Hepatocyte (in vitro differentiated cells): Measurements from ENCODE around the gene S100A5. TPM values are rescaled to one million over a fixed set of nuclear protein-coding genes. Genes with fewer than 3 reads are reported as not detected.

Experiments
- DNase-seq: peaks from one replicate; pipeline ENCODE4 v3.0.0-alpha.2; 2016; ENCODE audit warnings: low spot score
- H2AFZ ChIP-seq: fragments of 200-600 bp; sonication (generic); 2 replicates; pipeline ENCODE4 v1.6.0; 2016; ENCODE audit warnings: antibody characterized with exemption, mild to moderate bottlenecking
- H3K27ac ChIP-seq: fragments of 200-600 bp; sonication (generic); 2 replicates; pipeline ENCODE4 v1.5.1; 2016; ENCODE audit warnings: mild to moderate bottlenecking
- H3K27me3 ChIP-seq: fragments of 200-600 bp; sonication (generic); 2 replicates; pipeline ENCODE4 v1.6.1; 2016
- H3K36me3 ChIP-seq: fragments of 200-600 bp; sonication (generic); replicated peaks from 2 replicates; pipeline ENCODE4 v1.5.1; 2016; ENCODE audit warnings: low read depth; ENCODE audit not compliant: insufficient read depth
- H3K4me1 ChIP-seq: fragments of 200-600 bp; sonication (generic); 2 replicates; pipeline ENCODE4 v1.5.1; 2016; ENCODE audit warnings: mild to moderate bottlenecking, moderate library complexity; ENCODE audit not compliant: insufficient read depth
- H3K4me2 ChIP-seq: fragments of 200-600 bp; sonication (generic); 2 replicates; pipeline ENCODE4 v1.6.0; 2016
- H3K4me3 ChIP-seq: fragments of 200-600 bp; sonication (generic); 2 replicates; pipeline ENCODE4 v1.5.1; 2016; ENCODE audit warnings: mild to moderate bottlenecking
- H3K79me2 ChIP-seq: fragments of 200-600 bp; sonication (generic); 2 replicates; pipeline ENCODE4 v1.6.0; 2017; ENCODE audit warnings: mild to moderate bottlenecking
- H3K9me2 ChIP-seq: fragments of 200-600 bp; sonication (generic); replicated peaks from 2 replicates; pipeline ENCODE4 v1.6.0; 2017; ENCODE audit warnings: mild to moderate bottlenecking; ENCODE audit not compliant: insufficient read depth
- H3K9me3 ChIP-seq: fragments of 200-600 bp; sonication (generic); 2 replicates; pipeline ENCODE4 v1.5.1; 2016; ENCODE audit warnings: low read depth, mild to moderate bottlenecking
- H4K20me1 ChIP-seq: fragments of 200-600 bp; sonication (generic); 2 replicates; pipeline ENCODE4 v1.6.0; 2016; ENCODE audit warnings: mild to moderate bottlenecking; ENCODE audit not compliant: insufficient read depth, poor library complexity, severe bottlenecking
- CTCF ChIP-seq: fragments of 200-600 bp; sonication (generic); IDR thresholded peaks from 2 replicates; pipeline ENCODE4 v1.5.1; 2016; ENCODE audit warnings: antibody characterized with exemption, mild to moderate bottlenecking; ENCODE audit not compliant: poor library complexity
- EZH2 ChIP-seq: fragments of 200-600 bp; sonication (generic); IDR thresholded peaks from 2 replicates; pipeline ENCODE4 v1.6.1; 2016; ENCODE audit warnings: antibody characterized with exemption, mild to moderate bottlenecking, borderline replicate concordance
- EZH2phosphoT487 ChIP-seq: fragments of 200-600 bp; sonication (generic); IDR thresholded peaks from one replicate; pipeline ENCODE4 v1.6.1; 2018; ENCODE audit warnings: antibody characterized with exemption, mild to moderate bottlenecking, low read depth, moderate library complexity; ENCODE audit not compliant: unreplicated experiment, severe bottlenecking
- WGBS: methylation state at CpG from one replicate; pipeline ENCODE4 v1.1.6; 2016; ENCODE audit warnings: low lambda C conversion rate; ENCODE audit errors: missing lambda C conversion rate; 5-methylcytosine and 5-hydroxymethylcytosine counted together
- polyA plus RNA-seq: library from polyadenylated mRNA; unstranded; fragments of >200 nt; fragmentation: Nextera tagmentation; extraction: Ambion mirVana; gene quantifications from 2 replicates; pipeline ENCODE4 v1.2.1, GENCODE V29; 2016
- total RNA-seq: library from RNA; depleted of rRNA; stranded (reverse); fragments of >200 nt; gene quantifications from 2 replicates; pipeline ENCODE4 v1.2.3, GENCODE V29; 2014

S100A5 gene
- total and polyA plus RNA-seq, 2 experiments from 2014 or later: 0.54 TPM; not detected in 1

DNA sequence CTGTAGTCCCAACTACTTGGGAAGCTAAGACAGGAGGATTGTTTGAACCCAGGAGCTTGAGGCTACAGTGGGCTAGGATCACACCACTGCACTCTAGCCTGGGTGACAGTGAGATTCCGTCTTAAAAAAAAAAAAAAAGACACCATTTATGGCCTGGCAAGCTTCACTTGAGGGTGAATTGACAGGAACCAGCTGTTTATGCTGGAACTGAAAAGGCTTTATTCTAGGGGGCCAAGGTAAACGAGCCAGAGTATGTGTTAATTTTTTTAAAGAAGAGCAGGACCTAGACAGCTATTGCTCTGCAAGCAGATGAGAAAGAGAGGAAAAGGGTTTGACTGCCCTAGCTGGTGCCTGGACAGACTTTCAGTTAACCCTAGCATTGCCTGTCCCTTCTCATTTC is 42.0 kb downstream of the S100A5 start:
- TF ChIP-seq EZH2phosphoT487 (no peak), CTCF (no peak), EZH2 (no peak)
- H4K20me1 ChIP-seq: no peaks in the 10 kb centered on the region
- no peak overlapping the region for H3K4me3 ChIP-seq
- H3K36me3 ChIP-seq: no peaks in the 10 kb centered on the region
- H3K9me2 ChIP-seq: no peaks in the 10 kb centered on the region
- H3K27ac ChIP-seq: no peak overlapping the region
- H3K4me2 ChIP-seq: no peak overlapping the region
- WGBS: 37% methylated on average over 2 of the region's 2 CpGs
- no peaks in the 10 kb centered on the region for H3K79me2 ChIP-seq
- no peaks in the 10 kb centered on the region for H3K9me3 ChIP-seq
- H3K27me3 ChIP-seq: no peaks in the 10 kb centered on the region
- H3K4me1 ChIP-seq: no peaks in the 10 kb centered on the region
- no peak for DNase-seq
- no peak overlapping the region for H2AFZ ChIP-seq

DNA sequence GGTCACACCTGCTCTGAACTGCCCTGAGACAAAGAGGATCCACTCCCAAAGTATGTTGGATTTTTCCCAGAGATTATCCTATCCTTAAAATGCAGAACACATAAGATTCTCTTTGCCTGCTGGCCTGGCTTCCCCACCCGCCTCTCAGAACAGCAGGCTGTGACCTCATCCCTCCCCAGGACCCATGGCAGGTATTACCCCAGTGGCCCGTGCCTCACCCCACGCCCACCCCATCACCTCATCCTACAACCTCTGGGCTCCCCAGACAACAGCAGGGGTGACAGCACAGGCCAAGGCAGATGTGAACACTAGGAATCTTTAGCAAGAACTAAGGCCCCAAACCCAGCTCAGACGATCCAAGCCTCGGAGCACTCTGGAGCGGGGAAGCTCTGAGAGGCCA is 45.2 kb downstream of the S100A5 start:
- H3K4me3 ChIP-seq: no peak overlapping the region
- H3K4me2 ChIP-seq: no peak overlapping the region
- TF ChIP-seq CTCF: no peak
- no peak for TF ChIP-seq EZH2phosphoT487
- no peak for TF ChIP-seq EZH2
- no peaks in the 10 kb centered on the region for H3K36me3 ChIP-seq
- H2AFZ ChIP-seq: no peak overlapping the region
- no peaks in the 10 kb centered on the region for H3K4me1 ChIP-seq
- H3K27me3 ChIP-seq: no peaks in the 10 kb centered on the region
- DNase-seq: no peak
- WGBS: 75% methylated on average over 5 of the region's 6 CpGs
- H3K79me2 ChIP-seq: no peaks in the 10 kb centered on the region
- no peak overlapping the region for H3K27ac ChIP-seq
- no peaks in the 10 kb centered on the region for H3K9me3 ChIP-seq
- H4K20me1 ChIP-seq: no peaks in the 10 kb centered on the region
- H3K9me2 ChIP-seq: no peaks in the 10 kb centered on the region

DNA sequence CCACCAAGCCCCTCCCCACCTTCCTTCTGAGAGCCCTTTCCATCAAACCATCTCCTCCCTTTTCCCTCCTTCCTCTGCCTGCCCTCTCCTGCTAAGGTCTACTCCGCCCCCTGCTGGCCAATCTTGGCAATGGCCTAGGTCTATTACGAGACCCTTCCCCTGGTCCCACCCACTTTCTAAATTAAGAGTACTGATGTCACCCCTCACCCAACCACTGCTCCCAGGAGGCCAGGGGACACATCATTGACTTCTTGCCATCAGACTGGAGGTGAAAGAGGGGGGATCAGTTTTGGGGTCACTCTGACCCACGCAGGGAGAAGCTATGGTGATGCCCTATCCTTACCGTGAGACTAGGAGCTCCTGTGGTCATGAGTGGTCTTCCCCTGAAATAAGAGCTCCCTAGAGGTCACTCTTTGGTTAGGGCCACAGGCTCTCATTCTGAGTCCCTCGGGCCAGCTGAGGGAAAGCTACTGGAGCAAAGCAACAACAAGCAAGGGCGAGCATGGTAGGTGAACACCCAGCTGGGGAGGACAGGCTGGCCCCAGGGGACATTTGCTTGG is 45.7 kb downstream of the S100A5 start:
- Histone ChIP-seq H3K27me3 (no peaks in the 10 kb centered on the region), H3K79me2 (no peaks in the 10 kb centered on the region), H3K4me1 (peaks cover 1% of the 10 kb centered on the region), H4K20me1 (no peaks in the 10 kb centered on the region), H3K4me3 (no peak overlapping the region), H3K9me2 (no peaks in the 10 kb centered on the region), H2AFZ (no peak overlapping the region), H3K9me3 (no peaks in the 10 kb centered on the region), H3K36me3 (no peaks in the 10 kb centered on the region), H3K27ac (no peak overlapping the region), H3K4me2 (no peak overlapping the region)
- 33% methylated on average over 6 of the region's 6 CpGs for WGBS
- peak; percentile 91 for TF ChIP-seq CTCF
- TF ChIP-seq EZH2phosphoT487: no peak
- DNase-seq: peak; percentile 86
